NT2/D1 (cell line): Measurements from ENCODE around the gene SPG21.

Experiments used
- SUZ12 ChIP-seq: IDR thresholded peaks from 2 replicates; pipeline ENCODE4 v1.6.1; 2011; ENCODE audit not compliant: insufficient read length, insufficient read depth; ENCODE audit errors: extremely low read depth
- YY1 ChIP-seq: IDR thresholded peaks from 2 replicates; pipeline ENCODE4 v1.6.1; 2011; ENCODE audit not compliant: insufficient read length, insufficient read depth
- ZNF274 ChIP-seq: IDR thresholded peaks from 2 replicates; pipeline ENCODE4 v1.6.1; 2011; ENCODE audit warnings: mild to moderate bottlenecking, low read depth, low read length

DNA sequence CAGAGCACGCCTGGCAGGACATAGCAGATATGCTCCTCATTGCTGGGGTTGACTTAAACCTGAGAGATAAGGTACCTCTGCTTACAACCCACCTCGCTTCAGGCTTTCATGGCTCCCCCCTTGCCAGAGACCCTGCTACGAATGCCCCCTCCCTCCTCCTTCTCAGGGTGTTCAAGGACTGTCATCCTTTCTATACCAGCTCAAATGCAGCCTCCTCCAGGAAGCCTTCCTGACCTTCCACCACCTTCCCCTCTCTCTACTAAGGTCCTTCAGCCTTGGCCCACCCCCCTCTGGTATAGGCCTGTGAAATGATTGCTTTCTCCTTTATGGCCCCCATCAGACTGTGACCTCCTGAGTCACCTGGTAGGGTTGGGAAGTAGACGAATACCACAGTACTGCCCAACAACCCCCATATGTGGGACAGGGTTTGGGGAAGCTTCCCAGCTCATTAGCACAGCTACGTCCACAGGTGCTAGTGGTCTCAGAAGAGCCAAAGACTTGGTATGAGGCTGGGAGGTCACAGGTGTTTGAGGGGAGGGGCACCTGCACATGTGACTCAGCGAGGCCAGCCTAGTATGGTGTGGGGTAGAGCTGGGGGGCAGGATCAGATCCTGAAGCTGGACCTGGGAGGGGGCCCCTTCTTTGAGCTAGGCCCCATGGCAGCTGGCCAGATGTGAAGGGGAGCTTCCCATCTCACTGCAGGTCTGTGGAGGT is 46.0 kb downstream of the SPG21 start:
- no peak for TF ChIP-seq YY1
- TF ChIP-seq SUZ12: no peak
- TF ChIP-seq ZNF274: no peak
